Measurements from ENCODE around the gene WNT6. TPM values are rescaled to one million over a fixed set of nuclear protein-coding genes. Genes with fewer than 3 reads are reported as not detected.
"Not testable (repeated sequence)": the region's sequence is repeated elsewhere in the genome, so short reads cannot be mapped to it uniquely, and the experiment has no call there.

The WNT6 gene
- total RNA-seq, 2 donors from 2014 or later = 1.8 TPM

DNA sequence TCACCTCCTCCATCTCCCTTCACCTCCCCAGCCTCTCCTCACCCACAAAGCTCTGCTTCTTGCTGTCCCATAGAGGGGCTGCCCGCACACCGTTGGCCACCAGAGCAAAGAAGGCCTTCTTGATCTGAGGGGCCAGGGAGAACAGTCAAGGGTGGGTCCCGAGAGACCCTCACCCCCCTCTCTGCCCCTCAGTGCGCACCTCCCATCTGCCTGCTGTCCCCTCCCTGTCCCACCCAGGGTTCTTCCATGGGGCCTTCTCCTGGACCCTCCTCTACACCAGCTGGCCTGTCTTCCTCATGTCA is 31.2 kb upstream of the WNT6 start:
- intact Hi-C loops (cut with DNase I) = no loop called here
- DNase-seq = no peak
- ATAC-seq = no peak

DNA sequence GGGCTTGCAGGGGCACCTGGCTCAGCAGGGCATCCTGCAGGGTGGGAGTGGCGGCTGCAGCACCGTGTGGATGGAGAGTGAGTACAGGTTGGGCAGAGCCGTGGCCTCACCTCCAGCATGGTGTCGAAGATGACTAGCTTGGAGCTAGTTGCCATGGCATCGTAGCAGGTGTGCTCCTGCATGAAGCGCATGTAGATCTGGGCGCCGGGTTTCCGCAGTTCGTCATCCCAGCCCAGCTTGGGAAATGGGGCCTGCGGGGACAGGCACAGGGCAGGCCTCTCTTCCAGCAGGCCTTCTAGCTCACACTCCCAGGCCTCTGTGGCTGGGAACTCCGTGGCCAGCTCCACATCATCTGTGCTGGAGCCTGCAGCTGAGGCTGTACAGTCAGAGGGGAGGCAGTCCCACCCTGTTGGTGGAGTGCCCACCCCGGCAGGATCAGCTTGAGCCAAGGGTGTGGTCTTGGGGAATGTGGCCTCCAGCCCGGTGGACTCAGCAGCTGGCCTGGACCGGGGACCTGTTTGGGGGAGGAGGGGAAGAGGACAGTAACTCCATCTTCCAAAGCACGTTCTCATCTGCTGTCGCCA is 29.6 kb upstream of the WNT6 start:
- ATAC-seq = peak in 1 of 2 donors; percentile 54
- intact Hi-C loops (cut with DNase I) = no loop called here
- DNase-seq = peak; percentile 62

DNA sequence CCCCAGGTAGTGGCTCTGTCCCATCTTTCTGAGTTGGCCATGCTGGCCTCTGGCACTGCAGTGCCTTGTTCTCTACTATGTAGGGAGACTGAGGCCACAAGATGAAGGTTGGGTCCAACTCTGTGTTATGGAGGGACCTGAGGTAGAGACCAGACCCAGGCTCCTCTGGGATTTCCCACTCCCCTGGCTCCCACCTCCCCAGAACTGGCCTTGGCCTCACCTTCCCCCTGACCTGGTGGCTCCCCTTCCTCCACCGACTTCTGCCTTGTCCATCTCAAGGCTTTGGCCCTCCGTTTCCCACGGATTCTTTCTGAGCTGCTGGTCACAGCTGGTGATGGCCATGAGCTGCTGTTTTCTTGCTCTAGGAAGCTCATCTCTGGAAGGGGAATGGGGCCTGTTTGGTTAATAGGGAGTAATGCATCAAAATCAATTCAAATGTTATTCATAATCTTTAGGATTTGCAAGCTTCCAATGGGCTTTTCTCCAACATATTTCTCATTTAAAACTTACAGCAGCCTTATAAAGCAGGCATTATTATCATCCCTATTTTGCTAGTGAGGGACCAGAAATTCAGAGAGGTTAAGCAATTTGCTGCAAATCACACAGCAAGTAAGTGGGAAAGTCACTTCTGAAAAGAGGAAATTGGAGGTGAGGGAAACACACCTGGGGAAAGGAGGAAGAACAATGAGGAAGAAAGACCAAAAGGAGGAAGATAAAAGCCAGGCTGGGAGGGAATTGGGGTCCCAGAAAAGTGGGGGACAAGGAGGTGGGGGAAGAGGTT is 28.9 kb upstream of the WNT6 start:
- ATAC-seq = no peak
- intact Hi-C loops (cut with DNase I) = no loop called here
- DNase-seq = no peak

DNA sequence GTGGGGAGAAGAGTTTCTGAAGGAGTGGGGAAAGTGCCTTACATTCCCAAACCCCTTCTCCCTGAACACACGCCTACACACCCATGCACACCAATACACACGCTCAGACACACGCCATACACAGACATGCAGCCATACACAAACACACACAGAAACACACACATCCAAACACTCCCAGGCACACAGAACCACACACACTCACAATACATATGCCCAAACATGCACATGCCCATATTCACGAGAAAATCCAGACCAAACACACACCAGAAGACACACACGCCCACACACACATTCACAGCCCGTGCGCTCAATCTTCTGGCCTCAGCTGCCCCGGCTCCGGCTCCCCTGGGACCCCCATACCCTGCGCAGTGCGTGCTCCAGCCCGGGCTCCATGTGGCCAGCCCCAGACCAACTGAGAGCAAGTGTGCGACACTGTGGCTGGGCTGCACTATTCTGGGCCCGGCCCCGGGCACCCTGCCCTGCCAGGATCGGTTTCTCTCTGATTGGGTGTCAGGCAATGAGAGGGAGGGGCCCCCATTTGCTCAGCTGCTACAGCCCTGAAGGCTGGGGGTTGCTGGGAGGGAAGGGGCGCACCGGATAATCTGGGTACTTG is 28.1 kb upstream of the WNT6 start, which contains the start of gene PRKAG3:
Gene PRKAG3, minus strand, starts transcription at position 426 of the 613 bp plus-strand sequence.
- intact Hi-C loops (cut with DNase I) = no loop called here
- DNase-seq (peak; percentile 47), ATAC-seq (peak; percentile 65 to 83)

DNA sequence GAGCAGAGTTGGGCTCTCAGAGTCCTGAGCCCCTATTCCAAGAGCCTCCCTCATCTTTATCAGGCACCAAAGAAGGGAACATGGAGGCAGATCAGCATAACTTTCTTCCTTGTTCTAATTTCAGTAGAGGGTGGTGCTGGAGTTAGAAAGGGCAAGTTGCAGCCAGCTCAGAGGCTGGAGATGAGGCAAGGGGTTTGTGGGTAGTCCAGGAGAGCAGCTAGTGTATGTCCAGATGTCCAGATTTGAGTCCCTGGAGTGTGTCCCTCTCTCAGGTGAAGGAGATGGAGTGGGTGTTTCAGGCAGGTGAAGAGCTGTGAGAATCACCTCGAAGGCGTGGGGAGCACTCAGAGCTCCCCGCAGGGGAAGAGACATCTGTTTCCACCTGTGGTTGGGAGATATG is 27.5 kb upstream of the WNT6 start:
- ATAC-seq = peak; percentile 3 to 6
- intact Hi-C loops (cut with DNase I) = no loop called here
- DNase-seq = no peak

DNA sequence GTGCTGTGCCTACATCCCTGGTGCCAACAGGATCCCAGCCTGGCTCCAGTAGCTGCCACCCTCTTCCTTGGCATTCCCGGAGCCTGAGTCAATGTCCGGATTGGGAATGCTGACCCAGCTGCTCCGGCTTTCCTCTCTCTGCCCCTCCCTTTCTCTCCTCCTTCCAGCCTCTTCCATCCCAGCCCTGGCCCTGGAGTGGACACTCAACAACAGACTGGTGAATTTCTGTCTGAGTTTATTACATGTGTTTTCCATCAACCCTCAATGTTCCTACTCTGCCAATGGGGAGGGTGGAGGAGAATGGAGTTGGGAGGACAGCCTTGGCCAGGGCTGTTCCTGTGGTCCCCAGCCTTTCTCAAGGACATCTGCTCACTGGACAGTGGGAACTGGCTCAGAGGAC is 27.1 kb upstream of the WNT6 start:
- ATAC-seq (peak; percentile 62 to 72), DNase-seq (peak; percentile 56)
- intact Hi-C loops (cut with DNase I) = no loop called here

DNA sequence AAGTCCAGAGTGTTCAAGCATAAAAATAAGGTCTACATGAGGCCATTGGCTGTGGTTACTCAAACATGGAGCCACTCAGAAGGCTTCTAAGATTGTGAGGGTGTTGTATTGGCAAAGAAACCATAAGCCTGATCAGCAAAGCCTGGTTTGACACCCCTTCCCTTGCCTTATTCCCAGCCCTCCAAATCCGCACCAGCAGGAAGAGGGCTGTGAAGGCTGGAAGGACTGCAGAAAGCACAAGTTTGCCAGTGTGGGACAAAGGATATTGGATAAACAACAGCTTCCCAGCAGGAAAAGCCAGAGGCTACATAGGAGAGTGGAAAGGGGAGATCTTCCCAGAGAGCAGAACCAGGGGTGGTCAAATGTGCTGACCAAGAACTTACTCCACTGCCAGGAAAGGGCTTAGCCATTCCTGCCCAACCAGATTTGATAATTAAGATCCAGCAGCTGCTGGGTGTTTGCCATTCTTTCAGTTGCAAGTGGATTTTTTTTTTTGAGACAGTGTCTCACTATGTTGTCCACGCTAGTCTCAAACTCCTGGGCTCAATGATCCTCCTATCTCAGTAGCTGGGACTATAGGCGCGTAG is 26.5 kb upstream of the WNT6 start:
- DNase-seq (no peak), ATAC-seq (peak; percentile 12 to 27)
- intact Hi-C loops (cut with DNase I) = no loop called here

DNA sequence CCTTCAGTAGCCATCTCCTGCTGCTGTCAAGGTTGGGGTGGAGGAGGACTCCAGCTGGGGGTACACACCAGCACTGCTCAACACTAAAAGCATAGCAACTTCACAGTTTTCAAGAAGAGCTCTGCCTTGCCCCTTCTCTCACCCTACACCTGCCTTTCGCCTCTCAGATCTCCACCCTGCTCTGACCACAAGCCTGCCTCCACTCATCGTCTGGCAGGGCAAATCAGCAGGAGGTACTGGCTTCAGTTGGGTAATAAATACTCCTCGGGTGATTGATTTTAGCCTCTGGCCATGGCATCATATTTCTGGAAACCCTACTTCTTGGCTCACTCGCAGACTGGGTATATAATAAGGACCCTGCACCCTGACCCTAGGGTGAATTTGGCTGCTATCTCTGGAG is 24.9 kb upstream of the WNT6 start:
- ATAC-seq (no peak), DNase-seq (no peak)
- intact Hi-C loops (cut with DNase I) = no loop called here

DNA sequence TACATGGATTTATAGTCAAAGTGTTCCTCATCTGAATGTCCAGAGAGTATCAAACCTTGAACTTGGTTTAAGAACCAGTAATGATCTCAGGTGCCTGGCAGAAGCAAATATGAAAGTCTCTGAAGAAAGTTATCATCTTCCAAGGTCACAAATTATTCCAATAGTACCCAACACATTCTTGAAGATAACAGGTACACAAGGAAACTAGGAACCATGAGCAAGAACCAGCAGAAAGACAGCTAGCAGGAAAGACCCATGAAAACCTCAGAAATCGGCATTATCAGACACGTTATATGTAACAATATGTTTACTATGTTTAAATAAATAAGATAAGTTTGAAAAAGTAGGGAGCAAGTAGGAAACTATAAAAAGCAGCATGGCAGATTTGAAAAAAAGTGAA is 22.1 kb upstream of the WNT6 start:
- no peak for ATAC-seq
- DNase-seq = no peak
- intact Hi-C loops (cut with DNase I) = no loop called here

DNA sequence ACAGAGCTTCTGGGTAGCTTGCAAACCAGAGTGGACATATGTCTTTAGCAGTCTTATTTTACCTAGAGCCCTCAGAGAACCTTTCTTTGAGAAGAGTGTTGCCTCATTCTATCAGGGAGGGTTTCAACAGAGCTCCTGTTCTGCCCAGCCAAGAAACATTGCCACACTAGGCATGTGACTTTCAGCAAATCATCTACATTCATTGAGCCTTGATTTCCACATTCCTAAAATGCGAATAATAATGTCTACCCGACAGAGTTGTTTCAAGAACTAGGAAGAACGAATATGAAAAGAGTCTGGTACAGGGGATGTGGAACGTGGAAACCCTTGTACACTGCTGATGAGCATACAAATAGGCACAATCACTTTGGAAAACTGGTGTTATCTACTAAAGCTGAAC is 20.2 kb upstream of the WNT6 start:
- peak; percentile 34 to 63 for ATAC-seq
- DNase-seq = no peak
- intact Hi-C loops (cut with DNase I) = no loop called here

DNA sequence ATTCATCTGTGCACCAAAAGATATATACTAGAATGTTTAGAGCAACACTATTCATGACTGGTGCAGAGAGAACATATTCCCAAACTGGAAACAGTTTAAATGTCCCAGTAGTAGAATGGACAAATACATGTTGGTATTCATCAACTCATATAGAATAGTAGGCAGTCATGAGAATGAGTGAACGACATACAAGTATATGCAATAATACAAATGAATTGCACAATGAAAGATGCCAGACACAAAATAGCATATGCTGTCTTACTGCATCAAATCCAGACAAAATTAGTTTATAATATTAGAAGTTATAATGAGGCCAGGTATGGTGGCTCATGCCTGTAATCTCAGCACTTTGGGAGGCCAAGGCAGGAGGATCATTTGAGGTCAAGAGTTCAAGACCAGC is 19.7 kb upstream of the WNT6 start:
- no peak for ATAC-seq
- DNase-seq = no peak
- intact Hi-C loops (cut with DNase I) = loop anchor here in 1 of 2 donors (10.0 kb wide), 1 partner anchor 105 kb away; no protein-coding TSS in a partner anchor

DNA sequence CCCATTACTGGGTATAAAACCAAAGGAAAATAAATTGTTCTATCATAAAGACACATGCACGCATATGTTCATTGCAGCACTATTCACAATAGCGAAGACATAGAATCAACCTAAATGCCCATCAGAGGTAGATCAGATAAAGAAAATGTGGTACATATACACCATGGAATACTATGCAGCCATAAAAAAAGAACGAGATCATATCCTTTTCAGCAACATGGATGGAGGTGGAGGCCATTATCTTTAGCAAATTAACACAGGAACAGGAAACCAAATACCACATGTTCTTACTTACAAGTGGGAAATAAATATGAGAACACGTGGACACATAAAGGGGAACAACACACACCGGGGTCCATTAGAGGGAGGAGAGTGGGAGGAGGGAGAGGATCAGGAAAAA is 15.3 kb upstream of the WNT6 start:
- not testable (repeated sequence) for ATAC-seq, DNase-seq
- intact Hi-C loops (cut with DNase I) = loop anchor here in 1 of 2 donors (10.0 kb wide), 1 partner anchor 110 kb away; no protein-coding TSS in a partner anchor

DNA sequence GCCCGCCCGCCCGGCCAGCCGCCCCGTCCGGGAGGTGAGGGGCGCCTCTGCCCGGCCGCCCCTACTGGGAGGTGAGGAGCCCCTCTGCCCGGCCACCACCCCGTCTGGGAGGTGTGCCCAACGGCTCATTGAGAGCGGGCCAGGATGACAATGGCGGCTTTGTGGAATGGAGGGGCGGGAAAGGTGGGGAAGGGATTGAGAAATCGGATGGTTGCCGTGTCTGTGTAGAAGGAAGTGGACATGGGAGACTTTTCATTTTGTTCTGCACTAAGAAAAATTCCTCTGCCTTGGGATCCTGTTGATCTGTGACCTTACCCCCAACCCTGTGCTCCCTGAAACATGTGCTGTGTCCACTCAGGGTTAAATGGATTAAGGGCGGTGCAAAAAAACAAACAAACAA is 12.6 kb upstream of the WNT6 start:
- ATAC-seq, DNase-seq: not testable (repeated sequence)
- intact Hi-C loops (cut with DNase I) = loop anchor here (5.0 to 10.0 kb wide), 2 partner anchors 112 to 135 kb away; partner anchors contain the start of gene TTLL4 (in 1 of the 2)

DNA sequence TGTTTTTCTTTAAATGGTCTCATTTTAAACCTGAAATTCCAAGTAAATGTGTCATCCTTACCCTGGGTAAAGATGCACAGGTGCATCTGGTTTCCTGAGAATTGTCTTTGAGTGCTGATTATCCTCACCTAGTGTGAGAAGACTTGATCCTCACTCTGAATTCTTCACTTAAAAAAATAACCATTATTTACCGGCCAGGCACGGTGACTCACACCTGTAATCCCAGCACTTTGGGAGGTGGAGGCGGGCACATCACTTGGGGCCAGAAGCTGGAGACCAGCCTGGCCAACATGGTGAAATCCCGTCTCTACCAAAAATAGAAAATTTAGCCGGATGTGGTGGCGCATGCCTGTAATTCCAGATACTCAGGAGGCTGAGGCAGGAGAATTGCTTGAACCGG is 9.9 kb upstream of the WNT6 start:
- intact Hi-C loops (cut with DNase I) = loop anchor here (5.0 to 10.0 kb wide), 2 partner anchors 115 to 137 kb away; partner anchors contain the start of gene TTLL4 (in 1 of the 2)
- DNase-seq (no peak), ATAC-seq (no peak)

DNA sequence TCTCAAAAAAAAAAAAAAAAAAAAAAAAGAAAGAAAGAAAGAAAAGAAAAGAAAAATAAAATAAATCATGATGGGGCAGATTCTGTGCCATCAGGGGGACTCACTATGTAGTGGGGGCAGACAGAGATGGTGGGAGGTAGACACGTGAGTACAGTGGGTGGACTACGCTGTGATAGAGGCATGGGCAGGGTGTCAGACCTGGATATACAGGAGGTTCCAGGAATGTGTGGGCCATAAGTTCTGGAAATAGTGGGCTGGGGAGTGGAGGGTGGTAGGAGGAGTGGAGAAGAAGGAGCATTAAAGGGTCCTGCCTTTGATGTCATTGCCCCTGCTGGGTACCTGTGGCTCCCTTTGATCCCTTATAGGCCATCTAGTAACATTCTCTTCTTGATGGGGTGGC is 8.8 kb upstream of the WNT6 start:
- DNase-seq = no peak
- intact Hi-C loops (cut with DNase I) = no loop called here
- ATAC-seq = no peak

DNA sequence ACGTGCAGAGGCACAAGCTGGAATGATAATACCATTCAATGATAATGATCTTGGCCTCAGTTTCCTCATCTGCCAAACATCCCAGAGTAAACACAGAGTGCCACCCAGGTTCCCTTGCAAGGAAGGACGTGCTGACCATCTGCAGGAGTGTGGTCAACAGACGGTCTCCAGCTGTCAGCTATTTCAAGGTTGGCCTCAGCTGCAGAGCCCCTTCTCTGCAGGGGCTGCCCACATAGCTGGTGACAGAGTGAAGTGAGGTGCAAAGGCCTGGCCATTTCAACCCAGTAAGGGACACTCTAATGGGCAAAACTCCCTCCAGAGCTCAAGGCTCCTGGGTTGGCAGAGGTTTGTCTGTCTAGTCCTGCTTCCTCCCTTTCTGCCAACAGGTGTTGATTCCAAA is 8.3 kb upstream of the WNT6 start:
- DNase-seq = no peak
- intact Hi-C loops (cut with DNase I) = no loop called here
- ATAC-seq = no peak

DNA sequence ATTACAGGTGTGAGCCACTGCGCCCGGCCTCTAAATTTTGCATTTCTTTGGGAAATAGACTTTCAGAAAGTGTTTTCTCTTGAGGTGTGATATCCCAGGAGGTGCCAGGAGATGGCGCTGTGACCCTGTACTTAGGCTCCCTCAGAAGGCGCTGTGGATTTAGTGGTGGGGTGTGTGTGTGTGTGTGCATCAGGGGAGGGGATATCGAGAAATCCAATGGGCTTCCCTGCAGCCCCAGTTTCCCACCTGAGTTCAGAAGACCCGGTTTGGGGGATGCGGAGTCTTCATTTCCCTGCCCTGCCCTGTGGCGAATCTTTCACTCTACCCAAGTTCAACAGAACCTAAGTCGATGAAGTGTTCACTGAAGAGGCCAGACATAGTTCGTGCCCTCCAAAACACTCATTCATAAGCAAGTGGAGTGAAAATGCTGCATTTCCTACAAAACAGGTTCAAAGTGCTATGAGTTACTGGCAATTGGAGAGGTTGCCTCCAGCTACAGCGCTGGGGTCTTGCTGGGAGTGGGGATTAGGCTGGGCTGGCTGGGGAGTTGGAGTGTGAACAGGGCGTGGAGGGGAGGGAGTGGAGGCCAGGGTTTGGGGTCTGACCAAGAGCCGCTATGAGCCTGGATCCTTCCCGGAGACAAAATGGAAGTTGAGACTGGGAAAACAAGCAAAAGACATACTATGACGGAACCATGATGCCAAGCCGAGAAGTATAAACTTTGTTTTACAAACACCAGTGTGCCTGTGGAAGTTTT is 6.5 kb upstream of the WNT6 start:
- ATAC-seq = peak in 1 of 2 donors; percentile 73
- peak; percentile 53 for DNase-seq
- intact Hi-C loops (cut with DNase I) = no loop called here

DNA sequence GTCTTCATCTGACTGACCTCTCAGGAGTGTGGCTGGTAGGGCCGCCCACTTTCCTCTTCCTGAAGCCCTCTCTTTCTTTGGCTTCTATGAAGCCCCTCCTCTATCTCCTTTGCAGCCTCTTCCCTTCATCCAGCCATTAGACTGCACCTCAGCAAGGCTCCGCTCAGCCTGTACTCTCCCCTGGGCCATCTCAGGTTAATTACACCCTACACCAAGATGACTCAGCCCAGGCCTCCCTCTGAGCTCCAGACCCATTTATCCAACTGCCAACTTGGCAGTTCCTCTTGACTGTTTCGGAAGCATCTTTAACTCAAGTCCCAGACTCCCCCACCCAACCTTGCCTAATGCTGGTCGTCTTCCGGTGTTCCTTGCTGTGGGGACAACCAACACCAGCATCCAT is 5.8 kb upstream of the WNT6 start:
- DNase-seq (no peak), ATAC-seq (peak in 1 of 2 donors; percentile 78)
- intact Hi-C loops (cut with DNase I) = no loop called here

DNA sequence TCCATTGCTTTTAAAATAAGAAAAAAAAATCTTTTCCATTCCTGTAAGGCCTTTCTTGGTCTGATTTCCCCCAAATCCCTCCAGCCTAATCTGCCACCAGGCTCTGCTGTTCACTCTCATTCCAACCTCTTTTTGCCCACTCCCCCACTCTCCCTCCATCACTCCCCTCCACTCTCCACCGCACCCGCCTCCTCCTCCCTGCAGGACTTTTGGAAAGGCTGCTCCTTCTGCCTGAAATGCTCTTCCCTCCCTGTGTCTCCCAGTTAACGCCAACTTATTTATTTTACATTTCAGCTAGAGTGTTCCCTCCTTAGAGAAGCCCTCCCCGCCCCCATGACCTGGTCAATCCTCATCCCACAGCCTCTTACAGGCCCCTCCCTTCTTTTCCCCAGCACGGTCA is 4.7 kb upstream of the WNT6 start:
- intact Hi-C loops (cut with DNase I) = no loop called here
- DNase-seq (no peak), ATAC-seq (no peak)
